B cell (primary cell): Measurements from ENCODE around the gene TMEM145. TPM values are rescaled to one million over a fixed set of nuclear protein-coding genes. Genes with fewer than 3 reads are reported as not detected.
A peak's percentile ranks its signal among the peaks of the same experiment; 100 is the strongest.

ENCODE experiments used
- ATAC-seq: fragments of 200-7000 bp; cut with Tn5 transposase; one replicate; pipeline ENCODE4 v1.10.0; 2021; ENCODE audit warnings: low read depth, mild to moderate bottlenecking, moderate number of reproducible peaks, moderate library complexity
- CTCF ChIA-PET: fragments of 350-600 bp; sonication (Branson Sonifier 250); formaldehyde crosslinking; loops from one replicate; lab custom pipeline; 2021; ENCODE audit warnings: antibody characterized with exemption, inconsistent platforms; lab: Charles Lee
- POLR2A ChIA-PET: fragments of 350-600 bp; sonication (Branson Sonifier 250); formaldehyde crosslinking; loops from one replicate; lab custom pipeline; 2021; ENCODE audit warnings: antibody characterized with exemption; lab: Charles Lee
- DNase-seq: peaks from one replicate; pipeline ENCODE4 v3.0.0; 2013
- H2AFZ ChIP-seq: 2 replicates; pipeline ENCODE4 v1.6.1; 2012; ENCODE audit warnings: mild to moderate bottlenecking, low read depth, low read length; ENCODE audit not compliant: insufficient read depth, poor library complexity, severe bottlenecking
- H3K27ac ChIP-seq, 2 donors: 1 replicate in 1 of 2; 2 replicates in 1 of 2; pipeline ENCODE4 v1.5.1; 2012 to 2013; ENCODE audit warnings: low read length in 2 of 2, mild to moderate bottlenecking in 2 of 2, moderate library complexity in 1 of 2
- H3K27me3 ChIP-seq, 4 experiments: fragments of 200-600 bp in 1 of 4; sonication (generic) in 1 of 4; replicated peaks in 1 of 4; 1 replicate in 2 of 4; 2 replicates in 2 of 4; pipeline versions ENCODE4 v1.6.1 to v1.7.0; 2013 to 2016; ENCODE audit warnings: low read length in 3 of 4, mild to moderate bottlenecking in 2 of 4, mixed read lengths in 1 of 4, moderate library complexity in 1 of 4; ENCODE audit not compliant: insufficient read depth in 4 of 4, control insufficient read depth in 3 of 4; ENCODE audit errors: control extremely low read depth in 1 of 4
- H3K36me3 ChIP-seq, 2 experiments: replicated peaks in 1 of 2; 1 replicate in 1 of 2; 2 replicates in 1 of 2; pipeline versions ENCODE4 v1.6.1 to v1.7.1; 2013; ENCODE audit warnings: low read length in 1 of 2; ENCODE audit not compliant: insufficient read depth in 2 of 2, control insufficient read depth in 1 of 2; ENCODE audit errors: control extremely low read depth in 1 of 2, extremely low read depth in 1 of 2
- H3K4me1 ChIP-seq, 2 donors: fragments of 200-600 bp in 1 of 2; sonication (generic) in 1 of 2; 1 replicate in 1 of 2; 2 replicates in 1 of 2; pipeline versions ENCODE4 v1.5.1 to v1.6.1; 2013 to 2017; ENCODE audit warnings: low read length in 2 of 2; ENCODE audit not compliant: control insufficient read depth in 2 of 2, insufficient read depth in 2 of 2
- H3K4me2 ChIP-seq: replicated peaks from 2 replicates; pipeline ENCODE3; 2012; ENCODE audit warnings: mild to moderate bottlenecking, low read depth, low read length; ENCODE audit not compliant: poor library complexity, severe bottlenecking
- H3K4me3 ChIP-seq, 5 experiments: fragments of 200-600 bp in 1 of 5; sonication (generic) in 1 of 5; 1 replicate in 3 of 5; 2 replicates in 2 of 5; pipeline versions ENCODE4 v1.5.1 to v1.7.0; 2011 to 2016; ENCODE audit warnings: low read length in 4 of 5, mild to moderate bottlenecking in 4 of 5, low read depth in 2 of 5, control low read depth in 1 of 5, moderate library complexity in 1 of 5; ENCODE audit not compliant: insufficient read depth in 1 of 5; ENCODE audit errors: control extremely low read depth in 1 of 5, extremely low read depth in 1 of 5
- H3K79me2 ChIP-seq: fragments of 200-600 bp; sonication (generic); one replicate; pipeline ENCODE4 v1.6.0; 2016; ENCODE audit warnings: low read length; ENCODE audit not compliant: control insufficient read depth, insufficient read depth
- H3K9ac ChIP-seq: fragments of 200-600 bp; sonication (generic); 2 replicates; pipeline ENCODE4 v1.6.1; 2017; ENCODE audit warnings: mild to moderate bottlenecking, low read length, moderate library complexity
- H3K9me3 ChIP-seq, 3 donors: one replicate each; pipeline versions ENCODE4 v1.6.1 to v1.7.1; 2013; ENCODE audit warnings: low read length in 2 of 3; ENCODE audit not compliant: control insufficient read depth in 2 of 3, insufficient read depth in 1 of 3; ENCODE audit errors: control extremely low read depth in 1 of 3
- H4K20me1 ChIP-seq: 2 replicates; pipeline ENCODE4 v1.6.0; 2012; ENCODE audit warnings: mild to moderate bottlenecking, low read length; ENCODE audit not compliant: insufficient read depth, control insufficient read depth, poor library complexity, severe bottlenecking
- H3K27ac Mint-ChIP-seq: one replicate; pipeline ENCODE4 v1.8.0; 2021; ENCODE audit warnings: mixed read lengths
- H3K27me3 Mint-ChIP-seq: one replicate; pipeline ENCODE4 v1.8.0; 2021; ENCODE audit warnings: mixed read lengths
- H3K4me1 Mint-ChIP-seq: one replicate; pipeline ENCODE4 v1.8.0; 2021; ENCODE audit warnings: mixed read lengths
- H3K4me3 Mint-ChIP-seq: one replicate; pipeline ENCODE4 v1.8.0; 2021; ENCODE audit warnings: mixed read lengths
- H3K9me3 Mint-ChIP-seq: one replicate; pipeline ENCODE4 v1.8.0; 2022; ENCODE audit warnings: mixed read lengths; ENCODE audit not compliant: insufficient read depth
- EZH2 ChIP-seq: IDR thresholded peaks from 2 replicates; pipeline ENCODE4 v1.6.1; 2012; ENCODE audit warnings: borderline replicate concordance, low read depth, mild to moderate bottlenecking, moderate library complexity, low read length; ENCODE audit not compliant: insufficient read depth, poor library complexity, severe bottlenecking
- WGBS: methylation state at CpG from one replicate; pipeline ENCODE4 v1.1.5; 2013; ENCODE audit warnings: missing lambda C conversion rate; ENCODE audit not compliant: insufficient coverage; 5-methylcytosine and 5-hydroxymethylcytosine counted together
- intact Hi-C: fragments of 100-400 bp; cut with micrococcal nuclease; formaldehyde crosslinking; loops from one replicate; pipeline ENCODE4 v1.10.0; 2022
- polyA plus RNA-seq: library from polyadenylated mRNA; depleted of rRNA; stranded (reverse); fragments of >200 nt; gene quantifications from 2 replicates; pipeline ENCODE4 v1.2.3, GENCODE V29; 2012
- total RNA-seq, 2 donors: library from RNA; stranded (reverse); fragments of 120-200 nt in 1 of 2; gene quantifications; 1 replicate in 1 of 2; 2 replicates in 1 of 2; pipeline versions ENCODE4 v1.2.3 to v1.2.4, GENCODE V29; 2013 to 2022
- TF ChIP-seq, protein P1 (sequence below): fragments of 200-600 bp; IDR thresholded peaks from one replicate; pipeline ENCODE4 v1.8.0; 2022; ENCODE audit warnings: antibody characterized with exemption, mild to moderate bottlenecking

The TMEM145 gene
- total and polyA plus RNA-seq, 2 donors (not counting 1 experiment from before 2014, with no cell fraction given): not detected

DNA sequence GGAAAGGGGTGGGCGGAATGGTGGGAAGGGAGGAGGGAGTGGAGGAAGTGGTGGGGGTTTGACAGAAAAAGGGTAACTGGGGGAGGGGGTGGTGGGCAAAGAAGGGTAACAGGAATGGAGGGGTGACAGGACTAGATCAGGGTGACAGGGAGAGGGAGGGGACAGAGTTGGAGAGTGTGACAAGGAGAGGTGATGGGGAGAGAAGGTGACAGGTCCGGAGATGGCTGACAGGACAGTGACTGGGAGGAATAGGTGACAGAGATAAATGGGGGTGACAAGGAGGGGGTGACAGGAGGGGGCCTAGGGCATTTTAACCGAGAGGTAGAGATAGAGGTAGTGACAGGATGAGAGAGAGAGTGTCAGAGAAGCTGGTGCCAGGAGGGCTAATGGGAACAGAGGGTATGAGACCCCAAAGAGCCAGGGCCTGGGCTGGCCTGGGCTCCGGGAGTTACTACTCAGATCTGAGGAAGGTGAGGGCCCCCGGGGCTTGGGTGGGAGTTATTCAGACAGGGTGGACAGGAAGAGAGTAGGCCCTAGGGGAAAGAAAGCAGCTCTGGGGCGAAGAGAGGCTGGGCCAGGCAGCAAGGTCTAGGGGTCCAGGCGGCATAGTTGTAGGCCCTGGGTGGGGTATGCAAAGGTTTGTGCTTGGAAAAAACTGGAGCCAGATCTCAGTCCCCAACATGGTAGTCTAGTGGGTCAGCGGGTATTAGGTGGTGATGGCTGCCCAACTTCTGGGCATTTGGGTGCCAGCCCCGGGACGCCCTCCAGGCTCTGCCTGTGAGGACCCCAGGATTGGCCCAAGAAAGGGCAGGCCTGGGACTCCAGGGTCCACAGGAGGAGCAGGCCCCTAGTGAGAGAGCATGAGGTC lies 43.4 kb upstream of the TMEM145 start:
- CTCF ChIA-PET: interaction anchor here (1.0 to 2.6 kb wide), 8 partner anchors 9 to 161 kb away, joined by 3 to 33 read pairs (median 6); no protein-coding TSS in a partner anchor
- Histone ChIP-seq H3K27ac (peak overlapping the region; percentile 89 to 93), H3K9me3 (no peaks in the 10 kb centered on the region), H3K27me3 (no peaks in the 10 kb centered on the region), H3K4me2 (peak overlapping the region; percentile 92), H3K4me1 (peaks cover 26 to 32% of the 10 kb centered on the region in 2 donors), H3K9ac (peak overlapping the region; percentile 80), H3K4me3 (peak overlapping the region; percentile 49 to 82 (median 62)), H4K20me1 (no peaks in the 10 kb centered on the region), H2AFZ (peak overlapping the region; percentile 50), H3K79me2 (peaks cover 53% of the 10 kb centered on the region), H3K36me3 (peaks cover 0 to 27% of the 10 kb centered on the region in 2 experiments)
- POLR2A ChIA-PET: interaction anchor here (0.6 to 2.6 kb wide), 12 partner anchors 10 to 1007 kb away, joined by 3 to 21 read pairs (median 5); partner anchors contain the start of genes ERF, PAFAH1B3 and POU2F2
- Mint-ChIP-seq H3K4me3 (peak overlapping the region; percentile 88), H3K4me1 (peaks cover 28% of the 10 kb centered on the region), H3K9me3 (no peaks in the 10 kb centered on the region), H3K27me3 (no peaks in the 10 kb centered on the region), H3K27ac (peak overlapping the region; percentile 96)
- intact Hi-C loops: loop anchor here (1.0 kb wide), 2 partner anchors 11 to 49 kb away; partner anchors contain the start of gene ZNF526
- TF ChIP-seq EZH2: no peak
- TF ChIP-seq, protein P1, sequence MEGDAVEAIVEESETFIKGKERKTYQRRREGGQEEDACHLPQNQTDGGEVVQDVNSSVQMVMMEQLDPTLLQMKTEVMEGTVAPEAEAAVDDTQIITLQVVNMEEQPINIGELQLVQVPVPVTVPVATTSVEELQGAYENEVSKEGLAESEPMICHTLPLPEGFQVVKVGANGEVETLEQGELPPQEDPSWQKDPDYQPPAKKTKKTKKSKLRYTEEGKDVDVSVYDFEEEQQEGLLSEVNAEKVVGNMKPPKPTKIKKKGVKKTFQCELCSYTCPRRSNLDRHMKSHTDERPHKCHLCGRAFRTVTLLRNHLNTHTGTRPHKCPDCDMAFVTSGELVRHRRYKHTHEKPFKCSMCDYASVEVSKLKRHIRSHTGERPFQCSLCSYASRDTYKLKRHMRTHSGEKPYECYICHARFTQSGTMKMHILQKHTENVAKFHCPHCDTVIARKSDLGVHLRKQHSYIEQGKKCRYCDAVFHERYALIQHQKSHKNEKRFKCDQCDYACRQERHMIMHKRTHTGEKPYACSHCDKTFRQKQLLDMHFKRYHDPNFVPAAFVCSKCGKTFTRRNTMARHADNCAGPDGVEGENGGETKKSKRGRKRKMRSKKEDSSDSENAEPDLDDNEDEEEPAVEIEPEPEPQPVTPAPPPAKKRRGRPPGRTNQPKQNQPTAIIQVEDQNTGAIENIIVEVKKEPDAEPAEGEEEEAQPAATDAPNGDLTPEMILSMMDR: no peak
- WGBS: 26% methylated on average over 10 of the region's 10 CpGs
- DNase-seq: peak; percentile 46
- ATAC-seq: no peak
